HepG2 (cell line): ENCODE results near the gene GRIK3. TPM values are rescaled to one million over a fixed set of nuclear protein-coding genes. Genes with fewer than 3 reads are reported as not detected.

Experiments
- ATAC-seq: fragments of 200-7000 bp; cut with Tn5 transposase; 3 replicates; pipeline ENCODE4 v1.9.1; 2020; ENCODE audit warnings: mild to moderate bottlenecking, moderate library complexity
- BruUV-seq: library from RNA; stranded (reverse); fragments of 400-500 nt; replicated peaks from 2 replicates; lab custom pipeline; 2021; lab: Mats Ljungman, UMichigan
- CTCF ChIA-PET: fragments of 300-600 bp; formaldehyde crosslinking; extraction: SDS; loops from one replicate; lab custom pipeline; 2021; ENCODE audit warnings: low total read pairs, inconsistent platforms, low intra/inter-chr PET ratio; lab: Yijun Ruan, JAX
- POLR2A ChIA-PET: fragments of 350-600 bp; sonication (Branson Sonifier 250); formaldehyde crosslinking; loops from one replicate; lab custom pipeline; 2020; ENCODE audit warnings: antibody characterized with exemption, inconsistent platforms; lab: Yijun Ruan, JAX
- DNase-seq: peaks from one replicate; pipeline ENCODE4 v3.0.0-alpha.2; 2015; ENCODE audit warnings: low spot score
- FAIRE-seq: peaks from 3 replicates; lab custom pipeline; 2011; peaks lifted over from hg19 to GRCh38; lab: Jason Lieb, UNC
- H2AFZ ChIP-seq: one replicate; pipeline ENCODE4 v1.6.1; 2011; ENCODE audit warnings: low read length, inconsistent platforms
- H3K27ac ChIP-seq: fragments of 300-600 bp; 3 replicates; pipeline ENCODE4 v1.8.0; 2011; ENCODE audit warnings: mixed run types, mild to moderate bottlenecking, mixed read lengths, low read length, inconsistent platforms; ENCODE audit not compliant: insufficient read depth; ENCODE audit errors: extremely low read length
- H3K27me3 ChIP-seq, 2 experiments: fragments of 200-600 bp in 1 of 2; 2 replicates in 1 of 2; 3 replicates in 1 of 2; pipeline versions ENCODE4 v1.6.0 to v1.8.0; 2011; ENCODE audit warnings: low read length in 2 of 2, mild to moderate bottlenecking in 2 of 2, moderate library complexity in 2 of 2, inconsistent platforms in 1 of 2; ENCODE audit not compliant: insufficient read depth in 2 of 2, control insufficient read depth in 1 of 2
- H3K36me3 ChIP-seq, 2 experiments: fragments of 200-600 bp in 1 of 2; replicated peaks in 1 of 2; 2 replicates in 1 of 2; 3 replicates in 1 of 2; pipeline versions ENCODE4 v1.5.1 to v1.8.0; 2011; ENCODE audit warnings: low read length in 2 of 2, inconsistent platforms in 1 of 2; ENCODE audit not compliant: insufficient read depth in 2 of 2, control insufficient read depth in 1 of 2
- H3K4me1 ChIP-seq: 2 replicates; pipeline ENCODE4 v1.5.1; 2012; ENCODE audit warnings: low read length, inconsistent platforms; ENCODE audit not compliant: insufficient read depth
- H3K4me2 ChIP-seq: 2 replicates; pipeline ENCODE4 v1.6.0; 2011; ENCODE audit warnings: low read depth, low read length, inconsistent platforms
- H3K4me3 ChIP-seq, 3 experiments: fragments of 200-600 bp in 1 of 3; sonication (generic), shearing (Covaris generic) in 1 of 3; replicated peaks in 1 of 3; 2 replicates each; pipeline ENCODE4 v1.5.1; 2011 to 2016; ENCODE audit warnings: low read length in 3 of 3, inconsistent platforms in 2 of 3, low read depth in 2 of 3, mild to moderate bottlenecking in 2 of 3, control low read depth in 1 of 3, mixed read lengths in 1 of 3; ENCODE audit not compliant: insufficient read depth in 1 of 3
- H3K79me2 ChIP-seq: one replicate; pipeline ENCODE4 v1.6.1; 2011; ENCODE audit warnings: low read length, inconsistent platforms; ENCODE audit not compliant: insufficient read depth
- H3K9ac ChIP-seq: 2 replicates; pipeline ENCODE4 v1.6.0; 2011; ENCODE audit warnings: mild to moderate bottlenecking, low read depth, low read length, inconsistent platforms; ENCODE audit not compliant: insufficient read depth
- H3K9me3 ChIP-seq: 2 replicates; pipeline ENCODE4 v1.5.1; 2012; ENCODE audit warnings: mild to moderate bottlenecking, low read length
- H4K20me1 ChIP-seq: 2 replicates; pipeline ENCODE4 v1.6.0; 2011; ENCODE audit warnings: inconsistent platforms, mild to moderate bottlenecking, low read length, moderate library complexity; ENCODE audit not compliant: insufficient read depth
- ARID5B ChIP-seq: IDR thresholded peaks from 2 replicates; pipeline ENCODE4 v1.4.0; 2020; ENCODE audit warnings: mild to moderate bottlenecking, missing genetic modification reagents
- BHLHE40 ChIP-seq: IDR thresholded peaks from 2 replicates; pipeline ENCODE4 v1.6.1; 2011; ENCODE audit warnings: low read length, improper control_type of control experiment
- CHD2 ChIP-seq: IDR thresholded peaks from 2 replicates; pipeline ENCODE4 v1.6.1; 2011; ENCODE audit warnings: low read depth, low read length, improper control_type of control experiment
- HNF1A ChIP-seq, 2 experiments: sonication (generic) in 1 of 2; formaldehyde crosslinking in 1 of 2; IDR thresholded peaks; 2 replicates each; pipeline versions ENCODE4 v1.4.0 to v1.6.1; 2016 to 2020; ENCODE audit warnings: borderline replicate concordance in 1 of 2, low read depth in 1 of 2, mild to moderate bottlenecking in 1 of 2, missing genetic modification reagents in 1 of 2
- HOXA9 ChIP-seq: sonication (generic); formaldehyde crosslinking; IDR thresholded peaks from 2 replicates; pipeline ENCODE4 v1.8.1; 2022; ENCODE audit warnings: missing genetic modification reagents, mild to moderate bottlenecking, moderate library complexity, borderline replicate concordance
- MIXL1 ChIP-seq: IDR thresholded peaks from 2 replicates; pipeline ENCODE4 v1.6.1; 2016
- NBN ChIP-seq: fragments of 450-650 bp; conservative IDR thresholded peaks from 2 replicates; pipeline ENCODE4 v1.6.1; 2017
- PCBP2 ChIP-seq: fragments of 200-400 bp; formaldehyde crosslinking; optimal IDR thresholded peaks from 2 replicates; pipeline ENCODE3; 2018; ENCODE audit warnings: low read length, low read depth; ENCODE audit not compliant: poor library complexity, severe bottlenecking
- PRMT3 ChIP-seq: sonication (generic); formaldehyde crosslinking; IDR thresholded peaks from 2 replicates; pipeline ENCODE4 v1.8.1; 2022; ENCODE audit warnings: low read depth, mild to moderate bottlenecking, moderate library complexity, missing genetic modification reagents, borderline replicate concordance
- RELA ChIP-seq: sonication (generic); formaldehyde crosslinking; IDR thresholded peaks from 2 replicates; pipeline ENCODE4 v1.4.0; 2020; ENCODE audit warnings: missing genetic modification reagents
- RFXANK ChIP-seq: IDR thresholded peaks from 2 replicates; pipeline ENCODE4 v1.6.1; 2016
- SIN3B ChIP-seq: fragments of 150-350 bp; IDR thresholded peaks from 2 replicates; pipeline ENCODE4 v1.6.1; 2014; ENCODE audit warnings: low read length
- U2AF2 ChIP-seq: fragments of 200-400 bp; formaldehyde crosslinking; IDR thresholded peaks from 2 replicates; pipeline ENCODE4 v1.6.1; 2017; ENCODE audit warnings: low read depth, mild to moderate bottlenecking, low read length
- ZBTB21 ChIP-seq: sonication (generic); formaldehyde crosslinking; IDR thresholded peaks from 2 replicates; pipeline ENCODE4 v1.4.0; 2020; ENCODE audit warnings: missing genetic modification reagents
- ZNF224 ChIP-seq: sonication (generic); formaldehyde crosslinking; IDR thresholded peaks from 2 replicates; pipeline ENCODE4 v1.5.0; 2020; ENCODE audit warnings: mild to moderate bottlenecking, missing genetic modification reagents
- ZNF83 ChIP-seq: sonication (generic); formaldehyde crosslinking; IDR thresholded peaks from 2 replicates; pipeline ENCODE4 v1.4.0; 2020; ENCODE audit warnings: missing genetic modification reagents, mild to moderate bottlenecking, borderline replicate concordance
- ZNF891 ChIP-seq: sonication (generic); formaldehyde crosslinking; IDR thresholded peaks from 2 replicates; pipeline ENCODE4 v1.5.0; 2020; ENCODE audit warnings: mild to moderate bottlenecking, missing genetic modification reagents
- WGBS: methylation state at CpG from one replicate; pipeline ENCODE4 v1.1.6; 2017; ENCODE audit warnings: low lambda C conversion rate; 5-methylcytosine and 5-hydroxymethylcytosine counted together
- in situ Hi-C: cut with HindIII; loops from 2 replicates; pipeline ENCODE4 v1.10.0; 2017; ENCODE audit warnings: low pct_unique_long_range_greater_than_20kb; ENCODE audit not compliant: extremely low pct_ligation_motif_present
- intact Hi-C: fragments of 100-400 bp; cut with micrococcal nuclease; formaldehyde crosslinking; loops from one replicate; pipeline ENCODE4 v1.10.0; 2022; ENCODE audit not compliant: unreplicated experiment
- polyA plus RNA-seq, 8 experiments: library from polyadenylated mRNA; depleted of rRNA in 3 of 8; stranded (reverse) in 7 of 8; unstranded in 1 of 8; fragments of >200 nt; fragmentation: Illumina TruSeq in 4 of 8; extraction: Trizol in 4 of 8; gene quantifications; 2 replicates each; pipeline versions ENCODE4 v1.2.1 to v1.2.3, GENCODE V29; 2011 to 2016; ENCODE audit warnings: low read depth in 4 of 8, missing spikeins in 1 of 8, mixed read lengths in 1 of 8; ENCODE audit not compliant: insufficient read depth in 1 of 8
- total RNA-seq, 5 experiments: library from RNA; depleted of rRNA; stranded (reverse); fragments of >200 nt; fragmentation: Illumina TruSeq; extraction: Trizol; gene quantifications; 2 replicates each; pipeline ENCODE4 v1.2.3, GENCODE V29; 2016; ENCODE audit warnings: low read depth in 1 of 5
- TF ChIP-seq, protein P1 (sequence below): sonication (generic); formaldehyde crosslinking; IDR thresholded peaks from 2 replicates; pipeline ENCODE4 v1.4.0; 2020; ENCODE audit warnings: mild to moderate bottlenecking, missing genetic modification reagents

GRIK3 gene
- total and polyA plus RNA-seq, 2 of the 13 experiments (the other 11 are each of a cell fraction or from before 2014, with no cell fraction given): not detected

DNA sequence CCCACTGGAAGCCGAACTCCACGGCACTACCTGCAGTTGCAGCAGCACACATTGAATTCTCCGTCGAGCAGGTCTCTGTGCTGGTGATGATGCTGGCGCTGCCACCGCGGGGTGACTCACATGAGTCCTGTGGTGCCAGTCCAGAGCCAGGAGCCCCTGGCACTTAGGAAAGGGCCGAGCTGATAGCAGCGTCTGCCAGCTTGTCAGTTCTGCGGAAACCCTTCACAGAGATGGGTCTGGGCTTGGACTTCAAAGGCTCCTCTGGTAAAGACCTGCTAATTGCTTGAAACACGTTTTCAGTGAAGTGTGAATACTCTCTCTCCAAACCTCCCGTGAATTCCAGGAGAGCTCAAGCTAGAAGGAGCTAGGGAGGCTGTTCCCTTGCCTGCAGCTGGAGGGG lies 92.2 kb downstream of the GRIK3 start:
- DNase-seq (no peak), ATAC-seq (no peak), FAIRE-seq (no peak)
- in situ Hi-C loops: no loop called here
- Histone ChIP-seq H2AFZ (no peak overlapping the region), H3K36me3 (no peaks in the 10 kb centered on the region), H3K9ac (no peak overlapping the region), H3K27me3 (peaks cover 3% of the 10 kb centered on the region in 2 experiments; a peak in 2 of 5 replicates), H3K4me3 (no peak overlapping the region), H3K27ac (no peak overlapping the region), H3K9me3 (no peaks in the 10 kb centered on the region), H3K4me2 (no peak overlapping the region), H3K4me1 (no peaks in the 10 kb centered on the region), H4K20me1 (no peaks in the 10 kb centered on the region), H3K79me2 (no peaks in the 10 kb centered on the region)
- WGBS: 0% methylated on average over 4 of the region's 12 CpGs
- POLR2A ChIA-PET: no interaction called here
- intact Hi-C loops: no loop called here
- CTCF ChIA-PET: no interaction called here
- BruUV-seq: no TSS peak
- TF ChIP-seq HNF1A (IDR thresholded peaks at IDR 0.05; ENCODE audit: low read depth): no peak
- no peak for TF ChIP-seq HNF1A (CRISPR knock-in tag; IDR thresholded peaks at IDR 0.05; ENCODE audit: borderline replicate concordance)
- no peak for TF ChIP-seq CHD2
- no peak for TF ChIP-seq SIN3B
- TF ChIP-seq ZBTB21: no peak
- TF ChIP-seq BHLHE40: no peak
- no peak for TF ChIP-seq ZNF83 (CRISPR knock-in tag)
- TF ChIP-seq HOXA9 (CRISPR knock-in tag): no peak
- TF ChIP-seq, protein P1, sequence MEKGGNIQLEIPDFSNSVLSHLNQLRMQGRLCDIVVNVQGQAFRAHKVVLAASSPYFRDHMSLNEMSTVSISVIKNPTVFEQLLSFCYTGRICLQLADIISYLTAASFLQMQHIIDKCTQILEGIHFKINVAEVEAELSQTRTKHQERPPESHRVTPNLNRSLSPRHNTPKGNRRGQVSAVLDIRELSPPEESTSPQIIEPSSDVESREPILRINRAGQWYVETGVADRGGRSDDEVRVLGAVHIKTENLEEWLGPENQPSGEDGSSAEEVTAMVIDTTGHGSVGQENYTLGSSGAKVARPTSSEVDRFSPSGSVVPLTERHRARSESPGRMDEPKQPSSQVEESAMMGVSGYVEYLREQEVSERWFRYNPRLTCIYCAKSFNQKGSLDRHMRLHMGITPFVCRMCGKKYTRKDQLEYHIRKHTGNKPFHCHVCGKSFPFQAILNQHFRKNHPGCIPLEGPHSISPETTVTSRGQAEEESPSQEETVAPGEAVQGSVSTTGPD (CRISPR knock-in tag): no peak
- no peak for TF ChIP-seq MIXL1 (CRISPR knock-in tag)
- no peak for TF ChIP-seq PRMT3 (CRISPR knock-in tag)
- no peak for TF ChIP-seq RELA (CRISPR knock-in tag)
- no peak for TF ChIP-seq ARID5B (CRISPR knock-in tag)
- no peak for TF ChIP-seq RFXANK (CRISPR knock-in tag)
- no peak for TF ChIP-seq ZNF224
- TF ChIP-seq ZNF891 (CRISPR knock-in tag): no peak
- no peak for TF ChIP-seq U2AF2
- no peak for TF ChIP-seq PCBP2
- no peak for TF ChIP-seq NBN
